HEK293 (cell line): ENCODE data around the gene CMTM1.

Experiments used
- YY1 ChIP-seq: fragments of 450-650 bp; formaldehyde crosslinking; IDR thresholded peaks from 2 replicates; pipeline ENCODE4 v1.5.1; 2018; ENCODE audit warnings: missing biosample characterization, missing genetic modification characterization
- ZNF174 ChIP-seq: fragments of 450-650 bp; formaldehyde crosslinking; IDR thresholded peaks from 2 replicates; pipeline ENCODE4 v1.5.0; 2017; ENCODE audit warnings: missing biosample characterization, mild to moderate bottlenecking, missing genetic modification characterization
- ZNF24 ChIP-seq: fragments of 450-650 bp; formaldehyde crosslinking; IDR thresholded peaks from 2 replicates; pipeline ENCODE4 v1.5.1; 2016; ENCODE audit warnings: missing biosample characterization, missing genetic modification characterization
- ZNF311 ChIP-seq: fragments of 450-650 bp; formaldehyde crosslinking; IDR thresholded peaks from 2 replicates; pipeline ENCODE4 v1.5.1; 2017; ENCODE audit warnings: missing biosample characterization, missing genetic modification characterization, borderline replicate concordance
- ZNF350 ChIP-seq: fragments of 450-650 bp; formaldehyde crosslinking; IDR thresholded peaks from 2 replicates; pipeline ENCODE4 v1.5.0; 2017; ENCODE audit warnings: missing biosample characterization, mild to moderate bottlenecking, missing genetic modification characterization
- ZNF571 ChIP-seq: fragments of 450-650 bp; formaldehyde crosslinking; IDR thresholded peaks from 2 replicates; pipeline ENCODE4 v1.5.0; 2017; ENCODE audit warnings: missing biosample characterization, missing genetic modification characterization
- ZNF707 ChIP-seq: fragments of 450-650 bp; formaldehyde crosslinking; IDR thresholded peaks from 2 replicates; pipeline ENCODE4 v1.5.1; 2016; ENCODE audit warnings: missing biosample characterization, missing genetic modification characterization
- ZNF792 ChIP-seq: fragments of 450-650 bp; formaldehyde crosslinking; IDR thresholded peaks from 2 replicates; pipeline ENCODE4 v1.5.1; 2016; ENCODE audit warnings: missing biosample characterization, missing genetic modification characterization
- TF ChIP-seq, protein P1 (sequence below): fragments of 450-650 bp; formaldehyde crosslinking; IDR thresholded peaks from 2 replicates; pipeline ENCODE4 v1.5.1; 2016; ENCODE audit warnings: missing biosample characterization, missing genetic modification characterization
- TF ChIP-seq, protein P2 (sequence below): fragments of 450-650 bp; formaldehyde crosslinking; conservative IDR thresholded peaks from 2 replicates; pipeline ENCODE4 v1.5.1; 2016; ENCODE audit warnings: low read depth, missing biosample characterization, missing genetic modification characterization
- TF ChIP-seq, protein P3 (sequence below): IDR thresholded peaks from 2 replicates; pipeline ENCODE4 v1.6.1; 2011; ENCODE audit warnings: mild to moderate bottlenecking, low read depth, low read length, borderline replicate concordance
- TF ChIP-seq, protein P4 (sequence below): fragments of 450-650 bp; formaldehyde crosslinking; IDR thresholded peaks from 2 replicates; pipeline ENCODE4 v1.5.1; 2017; ENCODE audit warnings: missing biosample characterization, missing genetic modification characterization
- TF ChIP-seq, protein P5 (sequence below): fragments of 450-650 bp; formaldehyde crosslinking; IDR thresholded peaks from 2 replicates; pipeline ENCODE4 v1.5.1; 2016; ENCODE audit warnings: missing biosample characterization, missing genetic modification characterization

DNA sequence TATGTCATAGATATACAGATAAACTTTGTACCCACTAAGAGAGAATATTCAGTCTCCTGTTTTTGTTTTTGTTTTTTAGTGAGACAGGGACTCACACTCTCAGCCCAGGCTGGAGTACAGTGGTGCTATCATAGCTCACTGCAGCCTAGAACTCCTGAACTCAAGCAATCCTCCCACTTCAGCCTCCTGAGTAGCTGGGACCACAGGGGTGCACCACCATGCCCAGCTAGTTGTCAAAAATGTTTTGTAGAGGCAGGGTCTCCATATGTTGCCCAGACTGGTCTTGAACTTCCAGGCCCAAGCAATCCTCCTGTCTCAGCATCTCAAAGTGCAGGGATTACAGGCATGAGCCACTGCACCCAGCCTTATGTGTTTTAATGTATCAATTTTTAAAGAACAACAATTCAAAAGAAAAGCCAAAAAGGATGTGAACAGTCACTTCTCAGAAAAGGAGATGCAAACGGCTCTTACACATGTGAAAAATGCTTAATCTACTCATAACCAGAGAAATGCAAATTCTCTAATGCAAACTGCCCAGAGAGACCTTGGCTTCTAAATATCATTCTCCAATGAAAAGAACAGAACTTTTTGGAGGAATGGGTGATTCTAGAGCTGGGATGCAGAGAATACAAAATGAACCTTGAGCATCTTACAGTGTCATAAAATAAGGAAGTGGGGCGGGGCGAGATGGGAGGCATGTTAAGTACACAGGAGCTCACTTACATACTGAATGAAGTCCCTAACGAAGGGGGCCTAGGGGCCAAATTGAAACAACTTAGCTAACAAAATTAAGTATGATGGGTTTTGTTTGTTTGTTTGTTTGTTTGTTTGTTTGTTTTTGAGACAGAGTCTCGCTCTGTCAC, 31.0 kb downstream of the CMTM1 start:
- TF ChIP-seq ZNF311 (no peak), ZNF571 (tag by site-specific recombination) (no peak), ZNF24 (tag by site-specific recombination) (no peak), ZNF707 (tag by site-specific recombination) (no peak), ZNF174 (tag by site-specific recombination) (no peak), YY1 (tag by site-specific recombination) (no peak), ZNF792 (no peak), ZNF350 (tag by site-specific recombination) (no peak)
- TF ChIP-seq, protein P1, sequence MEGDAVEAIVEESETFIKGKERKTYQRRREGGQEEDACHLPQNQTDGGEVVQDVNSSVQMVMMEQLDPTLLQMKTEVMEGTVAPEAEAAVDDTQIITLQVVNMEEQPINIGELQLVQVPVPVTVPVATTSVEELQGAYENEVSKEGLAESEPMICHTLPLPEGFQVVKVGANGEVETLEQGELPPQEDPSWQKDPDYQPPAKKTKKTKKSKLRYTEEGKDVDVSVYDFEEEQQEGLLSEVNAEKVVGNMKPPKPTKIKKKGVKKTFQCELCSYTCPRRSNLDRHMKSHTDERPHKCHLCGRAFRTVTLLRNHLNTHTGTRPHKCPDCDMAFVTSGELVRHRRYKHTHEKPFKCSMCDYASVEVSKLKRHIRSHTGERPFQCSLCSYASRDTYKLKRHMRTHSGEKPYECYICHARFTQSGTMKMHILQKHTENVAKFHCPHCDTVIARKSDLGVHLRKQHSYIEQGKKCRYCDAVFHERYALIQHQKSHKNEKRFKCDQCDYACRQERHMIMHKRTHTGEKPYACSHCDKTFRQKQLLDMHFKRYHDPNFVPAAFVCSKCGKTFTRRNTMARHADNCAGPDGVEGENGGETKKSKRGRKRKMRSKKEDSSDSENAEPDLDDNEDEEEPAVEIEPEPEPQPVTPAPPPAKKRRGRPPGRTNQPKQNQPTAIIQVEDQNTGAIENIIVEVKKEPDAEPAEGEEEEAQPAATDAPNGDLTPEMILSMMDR (tag by site-specific recombination) = no peak
- TF ChIP-seq, protein P2, sequence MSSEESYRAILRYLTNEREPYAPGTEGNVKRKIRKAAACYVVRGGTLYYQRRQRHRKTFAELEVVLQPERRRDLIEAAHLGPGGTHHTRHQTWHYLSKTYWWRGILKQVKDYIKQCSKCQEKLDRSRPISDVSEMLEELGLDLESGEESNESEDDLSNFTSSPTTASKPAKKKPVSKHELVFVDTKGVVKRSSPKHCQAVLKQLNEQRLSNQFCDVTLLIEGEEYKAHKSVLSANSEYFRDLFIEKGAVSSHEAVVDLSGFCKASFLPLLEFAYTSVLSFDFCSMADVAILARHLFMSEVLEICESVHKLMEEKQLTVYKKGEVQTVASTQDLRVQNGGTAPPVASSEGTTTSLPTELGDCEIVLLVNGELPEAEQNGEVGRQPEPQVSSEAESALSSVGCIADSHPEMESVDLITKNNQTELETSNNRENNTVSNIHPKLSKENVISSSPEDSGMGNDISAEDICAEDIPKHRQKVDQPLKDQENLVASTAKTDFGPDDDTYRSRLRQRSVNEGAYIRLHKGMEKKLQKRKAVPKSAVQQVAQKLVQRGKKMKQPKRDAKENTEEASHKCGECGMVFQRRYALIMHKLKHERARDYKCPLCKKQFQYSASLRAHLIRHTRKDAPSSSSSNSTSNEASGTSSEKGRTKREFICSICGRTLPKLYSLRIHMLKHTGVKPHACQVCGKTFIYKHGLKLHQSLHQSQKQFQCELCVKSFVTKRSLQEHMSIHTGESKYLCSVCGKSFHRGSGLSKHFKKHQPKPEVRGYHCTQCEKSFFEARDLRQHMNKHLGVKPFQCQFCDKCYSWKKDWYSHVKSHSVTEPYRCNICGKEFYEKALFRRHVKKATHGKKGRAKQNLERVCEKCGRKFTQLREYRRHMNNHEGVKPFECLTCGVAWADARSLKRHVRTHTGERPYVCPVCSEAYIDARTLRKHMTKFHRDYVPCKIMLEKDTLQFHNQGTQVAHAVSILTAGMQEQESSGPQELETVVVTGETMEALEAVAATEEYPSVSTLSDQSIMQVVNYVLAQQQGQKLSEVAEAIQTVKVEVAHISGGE (tag by site-specific recombination) = no peak
- TF ChIP-seq, protein P3, sequence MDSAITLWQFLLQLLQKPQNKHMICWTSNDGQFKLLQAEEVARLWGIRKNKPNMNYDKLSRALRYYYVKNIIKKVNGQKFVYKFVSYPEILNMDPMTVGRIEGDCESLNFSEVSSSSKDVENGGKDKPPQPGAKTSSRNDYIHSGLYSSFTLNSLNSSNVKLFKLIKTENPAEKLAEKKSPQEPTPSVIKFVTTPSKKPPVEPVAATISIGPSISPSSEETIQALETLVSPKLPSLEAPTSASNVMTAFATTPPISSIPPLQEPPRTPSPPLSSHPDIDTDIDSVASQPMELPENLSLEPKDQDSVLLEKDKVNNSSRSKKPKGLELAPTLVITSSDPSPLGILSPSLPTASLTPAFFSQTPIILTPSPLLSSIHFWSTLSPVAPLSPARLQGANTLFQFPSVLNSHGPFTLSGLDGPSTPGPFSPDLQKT = no peak
- TF ChIP-seq, protein P4, sequence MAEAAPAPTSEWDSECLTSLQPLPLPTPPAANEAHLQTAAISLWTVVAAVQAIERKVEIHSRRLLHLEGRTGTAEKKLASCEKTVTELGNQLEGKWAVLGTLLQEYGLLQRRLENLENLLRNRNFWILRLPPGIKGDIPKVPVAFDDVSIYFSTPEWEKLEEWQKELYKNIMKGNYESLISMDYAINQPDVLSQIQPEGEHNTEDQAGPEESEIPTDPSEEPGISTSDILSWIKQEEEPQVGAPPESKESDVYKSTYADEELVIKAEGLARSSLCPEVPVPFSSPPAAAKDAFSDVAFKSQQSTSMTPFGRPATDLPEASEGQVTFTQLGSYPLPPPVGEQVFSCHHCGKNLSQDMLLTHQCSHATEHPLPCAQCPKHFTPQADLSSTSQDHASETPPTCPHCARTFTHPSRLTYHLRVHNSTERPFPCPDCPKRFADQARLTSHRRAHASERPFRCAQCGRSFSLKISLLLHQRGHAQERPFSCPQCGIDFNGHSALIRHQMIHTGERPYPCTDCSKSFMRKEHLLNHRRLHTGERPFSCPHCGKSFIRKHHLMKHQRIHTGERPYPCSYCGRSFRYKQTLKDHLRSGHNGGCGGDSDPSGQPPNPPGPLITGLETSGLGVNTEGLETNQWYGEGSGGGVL (tag by site-specific recombination) = no peak
- TF ChIP-seq, protein P5, sequence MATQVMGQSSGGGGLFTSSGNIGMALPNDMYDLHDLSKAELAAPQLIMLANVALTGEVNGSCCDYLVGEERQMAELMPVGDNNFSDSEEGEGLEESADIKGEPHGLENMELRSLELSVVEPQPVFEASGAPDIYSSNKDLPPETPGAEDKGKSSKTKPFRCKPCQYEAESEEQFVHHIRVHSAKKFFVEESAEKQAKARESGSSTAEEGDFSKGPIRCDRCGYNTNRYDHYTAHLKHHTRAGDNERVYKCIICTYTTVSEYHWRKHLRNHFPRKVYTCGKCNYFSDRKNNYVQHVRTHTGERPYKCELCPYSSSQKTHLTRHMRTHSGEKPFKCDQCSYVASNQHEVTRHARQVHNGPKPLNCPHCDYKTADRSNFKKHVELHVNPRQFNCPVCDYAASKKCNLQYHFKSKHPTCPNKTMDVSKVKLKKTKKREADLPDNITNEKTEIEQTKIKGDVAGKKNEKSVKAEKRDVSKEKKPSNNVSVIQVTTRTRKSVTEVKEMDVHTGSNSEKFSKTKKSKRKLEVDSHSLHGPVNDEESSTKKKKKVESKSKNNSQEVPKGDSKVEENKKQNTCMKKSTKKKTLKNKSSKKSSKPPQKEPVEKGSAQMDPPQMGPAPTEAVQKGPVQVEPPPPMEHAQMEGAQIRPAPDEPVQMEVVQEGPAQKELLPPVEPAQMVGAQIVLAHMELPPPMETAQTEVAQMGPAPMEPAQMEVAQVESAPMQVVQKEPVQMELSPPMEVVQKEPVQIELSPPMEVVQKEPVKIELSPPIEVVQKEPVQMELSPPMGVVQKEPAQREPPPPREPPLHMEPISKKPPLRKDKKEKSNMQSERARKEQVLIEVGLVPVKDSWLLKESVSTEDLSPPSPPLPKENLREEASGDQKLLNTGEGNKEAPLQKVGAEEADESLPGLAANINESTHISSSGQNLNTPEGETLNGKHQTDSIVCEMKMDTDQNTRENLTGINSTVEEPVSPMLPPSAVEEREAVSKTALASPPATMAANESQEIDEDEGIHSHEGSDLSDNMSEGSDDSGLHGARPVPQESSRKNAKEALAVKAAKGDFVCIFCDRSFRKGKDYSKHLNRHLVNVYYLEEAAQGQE = no peak
